HL-60/S4 (cell line): Measurements from ENCODE around the gene BDKRB1.

ENCODE experiments used
- in situ Hi-C: fragments of 300-500 bp; cut with MboI; formaldehyde crosslinking; loops from 2 replicates; pipeline ENCODE4 v1.14.3; 2022; ENCODE audit warnings: low sequenced_read_pairs

Gene BDKRB1

DNA sequence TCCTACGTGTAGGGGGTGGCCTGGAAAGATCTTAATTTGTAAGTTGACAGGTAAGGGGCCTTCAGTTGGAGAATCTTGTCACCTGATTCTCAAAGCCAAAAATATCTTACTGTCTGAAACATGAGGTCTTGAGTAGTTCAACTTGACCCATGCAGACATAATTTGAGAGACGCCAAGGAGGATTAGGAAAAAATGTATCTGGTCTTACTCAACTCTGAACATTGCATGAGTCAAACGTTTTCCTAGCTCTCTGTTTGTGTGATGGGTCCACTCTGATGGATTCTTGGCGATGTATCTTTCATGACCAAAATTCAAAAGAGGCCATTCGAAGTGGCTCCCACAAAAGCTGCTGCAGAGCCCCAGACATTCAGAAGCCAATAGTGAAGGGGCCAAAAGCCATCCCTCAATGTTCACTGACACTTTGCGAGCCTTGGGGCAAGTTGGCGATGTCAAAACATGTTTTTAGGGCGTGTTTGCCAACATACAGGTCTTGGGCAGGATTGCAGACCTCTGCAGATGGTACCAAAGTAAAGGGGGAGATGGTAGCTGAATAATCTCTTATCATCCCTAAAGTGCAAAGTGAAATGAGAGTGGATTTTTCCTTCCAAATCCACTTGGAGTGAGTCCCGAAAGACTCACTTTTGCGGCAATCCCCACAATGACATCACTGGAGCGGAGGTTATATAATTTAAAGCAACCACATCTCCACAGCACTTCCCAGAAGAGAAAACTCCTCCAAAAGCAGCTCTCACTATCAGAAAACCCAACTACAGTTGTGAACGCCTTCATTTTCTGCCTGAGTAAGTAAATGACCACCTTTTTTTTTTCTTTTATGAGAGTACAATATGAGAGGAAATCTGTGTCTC lies at the start of gene BDKRB1:
Gene BDKRB1 (plus strand): TSS at position 710 of the 866 bp plus-strand sequence. CDS start 7,473 bp downstream, outside the sequence.
- in situ Hi-C loops, result no loop called here

DNA sequence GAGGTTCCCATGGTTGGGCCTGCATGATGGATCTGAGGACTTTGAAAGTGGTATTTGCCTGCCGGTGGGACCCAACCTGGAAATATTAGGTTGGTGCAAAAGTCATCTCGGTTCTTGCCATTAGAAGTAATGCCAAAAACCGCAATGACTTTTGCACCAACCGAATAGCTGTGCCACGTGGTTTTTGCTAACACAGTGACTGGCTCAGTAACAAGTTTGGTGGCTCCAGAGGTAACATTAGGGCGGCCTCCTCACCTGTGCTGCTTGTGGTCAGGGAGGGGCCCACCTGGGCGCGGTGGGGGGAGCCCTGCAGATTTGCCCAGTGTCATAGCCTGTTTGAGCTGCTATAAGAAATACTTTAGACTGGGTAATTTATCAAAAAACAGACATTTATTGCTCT lies 49.5 kb upstream of the BDKRB1 start:
- in situ Hi-C loops, result no loop called here

DNA sequence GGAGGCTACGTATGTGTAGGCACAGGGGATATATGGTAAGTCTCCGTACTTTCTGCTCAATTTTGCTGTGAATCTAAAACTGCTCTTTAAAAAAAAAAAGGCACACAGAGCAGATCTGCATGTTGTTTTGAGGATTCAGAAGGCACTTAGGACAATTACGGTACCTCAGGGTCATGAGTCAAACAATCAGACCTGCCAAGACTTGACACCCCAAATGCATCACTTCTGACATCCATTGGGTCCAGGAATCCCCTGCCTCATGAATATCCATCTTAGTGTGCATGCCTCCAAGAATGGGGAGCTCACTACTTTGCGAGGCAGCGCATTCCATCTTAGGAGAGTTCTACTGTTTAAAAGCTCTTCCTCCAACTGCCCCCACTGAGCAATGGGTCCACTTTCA lies 48.3 kb upstream of the BDKRB1 start:
- in situ Hi-C loops, result no loop called here

DNA sequence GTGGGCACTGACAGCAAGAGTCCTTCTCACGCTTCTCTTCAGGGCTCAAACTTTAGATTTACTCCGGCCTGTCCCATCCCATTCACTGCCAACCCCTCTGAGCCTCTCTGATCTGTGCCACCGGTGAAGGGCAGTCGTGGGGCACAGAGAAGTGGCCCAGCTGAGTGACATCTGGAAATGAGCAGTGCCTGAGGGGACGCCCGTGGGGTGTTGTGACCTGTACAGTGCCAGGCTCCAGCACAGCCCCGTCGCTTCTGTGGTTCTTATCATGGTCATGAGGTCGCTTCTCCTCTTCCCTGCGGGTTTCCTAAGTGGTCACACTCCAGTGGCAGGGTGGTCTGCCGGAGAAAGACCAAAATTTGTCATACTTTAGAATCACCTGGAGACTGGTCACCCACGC lies 47.3 kb upstream of the BDKRB1 start:
- in situ Hi-C loops, result no loop called here

DNA sequence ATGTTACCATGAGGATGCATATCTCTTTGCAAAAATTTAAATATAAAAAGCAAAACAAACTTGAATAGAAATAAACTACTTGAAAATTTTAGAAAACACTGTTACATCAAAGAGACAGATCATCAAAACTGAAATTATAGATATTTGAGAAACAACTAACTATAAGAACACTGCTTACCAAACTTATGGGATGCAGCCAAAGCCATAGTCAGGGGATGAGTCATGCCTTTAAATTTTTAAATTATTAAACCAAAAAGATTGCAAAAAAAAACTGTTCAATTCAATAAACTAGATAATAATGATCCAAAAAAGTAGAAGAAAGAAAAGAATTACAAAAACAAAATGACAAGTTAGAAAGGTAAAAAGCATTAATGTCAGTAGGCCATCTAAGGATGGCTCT lies 43.9 kb upstream of the BDKRB1 start:
- in situ Hi-C loops, result no loop called here

DNA sequence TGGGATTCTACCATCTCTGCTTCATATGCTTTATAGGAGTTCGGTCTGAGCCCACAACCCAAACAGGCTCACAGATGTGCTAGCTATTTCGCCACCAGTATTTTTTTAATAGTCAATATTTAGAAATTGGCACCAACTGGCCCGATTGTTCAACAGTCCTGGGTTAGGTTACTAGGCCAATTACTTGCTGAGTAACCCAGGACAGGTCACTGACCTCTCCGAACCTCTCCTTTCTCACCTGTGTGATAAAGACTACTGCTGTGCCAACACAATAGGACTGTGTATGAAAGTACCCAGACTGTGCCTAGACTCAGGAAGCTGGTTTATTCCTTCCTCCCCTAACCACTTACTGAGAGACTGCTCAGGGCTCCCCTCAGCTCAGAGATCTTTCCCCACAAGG lies 43.1 kb upstream of the BDKRB1 start:
- in situ Hi-C loops, result no loop called here

DNA sequence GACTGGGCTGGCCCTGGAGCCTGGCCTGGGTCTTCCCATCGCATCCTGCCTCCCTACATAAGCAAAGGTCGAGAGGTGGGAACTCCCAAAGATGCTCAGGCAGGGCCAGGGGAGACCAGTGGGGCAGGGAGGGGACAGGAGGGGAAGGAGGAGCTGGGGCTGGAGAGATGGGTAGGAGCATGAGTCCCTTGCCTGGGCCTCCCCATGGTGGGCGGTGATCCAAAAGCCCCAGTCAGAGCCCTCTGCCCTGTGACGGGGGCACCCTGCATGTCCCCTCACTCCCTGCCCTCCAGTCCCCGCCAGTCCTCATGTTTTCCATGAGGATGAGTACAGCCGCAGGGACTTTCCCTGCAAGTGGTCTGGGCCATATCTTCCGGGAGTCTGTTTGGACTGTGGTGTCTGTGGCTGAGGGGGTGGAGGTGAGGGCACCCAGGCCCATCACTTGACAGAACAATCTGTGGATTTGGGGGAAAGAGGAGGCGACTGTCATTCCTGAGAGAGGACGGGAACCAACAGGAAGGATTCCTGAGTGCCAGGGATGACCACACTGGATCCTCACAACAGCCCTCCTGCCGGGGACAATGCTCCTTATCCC lies 42.0 kb upstream of the BDKRB1 start:
- in situ Hi-C loops, result no loop called here

DNA sequence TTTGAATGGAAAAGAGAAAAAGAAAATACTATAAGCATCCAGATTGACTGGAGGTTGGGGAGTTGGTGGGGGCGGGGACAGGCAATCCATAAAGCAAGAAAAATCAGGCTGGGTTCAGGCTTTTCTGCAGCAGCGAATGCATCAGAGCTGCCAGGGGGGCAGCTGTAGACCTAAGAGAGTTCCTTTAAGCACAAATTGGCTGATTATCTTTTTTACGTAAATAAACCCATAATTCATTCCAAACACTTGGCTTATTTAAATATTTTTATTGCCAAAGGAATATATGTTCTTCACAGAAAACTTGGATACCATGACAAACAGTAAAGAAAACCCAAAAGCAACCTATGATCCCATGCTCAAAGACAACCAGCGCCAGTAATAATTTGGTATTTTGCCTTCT lies 41.2 kb upstream of the BDKRB1 start:
- in situ Hi-C loops, result no loop called here

DNA sequence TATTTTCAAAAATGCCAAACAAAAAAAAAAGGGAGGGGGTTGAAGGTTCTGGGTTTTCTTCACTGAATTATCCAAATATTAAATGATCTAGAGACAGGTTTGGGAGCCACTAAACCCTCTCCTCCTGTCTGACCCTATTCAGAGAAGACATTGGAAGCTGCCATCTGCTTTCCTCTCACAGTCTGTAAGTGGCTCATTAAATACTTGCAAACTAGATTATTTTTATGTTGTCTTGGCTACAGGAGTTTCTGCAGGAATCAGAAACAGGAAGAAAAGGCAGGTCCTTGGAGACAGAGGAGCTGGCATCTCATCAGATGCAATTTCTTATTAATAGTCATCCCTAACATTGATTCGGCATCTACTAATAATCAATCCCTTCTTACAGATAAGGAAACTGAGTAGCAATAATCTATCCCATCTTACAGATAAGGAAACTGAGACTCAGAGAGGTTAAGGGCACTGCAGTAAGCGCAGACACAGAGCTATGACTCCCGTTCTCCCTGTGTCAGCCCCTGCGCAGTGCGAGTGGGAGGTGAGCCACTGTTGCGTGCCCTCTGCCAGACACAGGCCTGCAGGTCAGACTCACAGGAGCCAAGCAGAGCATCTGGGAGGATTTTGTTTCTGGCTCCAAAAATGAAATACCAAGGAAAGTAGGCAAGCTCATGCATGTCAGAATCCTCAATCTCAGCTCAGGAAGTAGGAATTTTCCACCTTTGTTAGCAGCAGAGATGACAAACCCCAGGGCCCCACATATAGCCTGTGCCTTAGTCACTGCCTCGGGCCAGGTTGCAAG lies 40.4 kb upstream of the BDKRB1 start:
- in situ Hi-C loops, result no loop called here

DNA sequence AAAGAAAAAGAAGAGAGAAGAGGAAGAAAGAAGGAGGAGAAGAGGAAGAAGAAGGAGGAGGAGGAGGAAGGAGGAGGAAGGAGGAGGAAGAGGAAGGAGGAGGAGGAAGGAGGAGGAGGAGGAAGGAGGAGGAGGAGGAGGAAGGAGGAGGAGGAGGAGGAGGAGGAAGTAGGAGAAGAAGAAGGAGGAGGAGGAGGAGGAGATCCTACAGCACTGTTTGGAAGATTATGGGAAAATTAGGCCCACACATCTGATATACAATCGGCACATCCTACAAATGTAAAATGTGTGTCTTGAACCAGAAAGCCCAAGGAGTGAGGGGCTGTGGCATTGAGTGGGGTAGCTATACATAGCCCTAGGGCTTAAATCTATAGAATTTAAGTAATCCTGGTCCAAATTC lies 39.4 kb upstream of the BDKRB1 start:
- in situ Hi-C loops, result no loop called here

DNA sequence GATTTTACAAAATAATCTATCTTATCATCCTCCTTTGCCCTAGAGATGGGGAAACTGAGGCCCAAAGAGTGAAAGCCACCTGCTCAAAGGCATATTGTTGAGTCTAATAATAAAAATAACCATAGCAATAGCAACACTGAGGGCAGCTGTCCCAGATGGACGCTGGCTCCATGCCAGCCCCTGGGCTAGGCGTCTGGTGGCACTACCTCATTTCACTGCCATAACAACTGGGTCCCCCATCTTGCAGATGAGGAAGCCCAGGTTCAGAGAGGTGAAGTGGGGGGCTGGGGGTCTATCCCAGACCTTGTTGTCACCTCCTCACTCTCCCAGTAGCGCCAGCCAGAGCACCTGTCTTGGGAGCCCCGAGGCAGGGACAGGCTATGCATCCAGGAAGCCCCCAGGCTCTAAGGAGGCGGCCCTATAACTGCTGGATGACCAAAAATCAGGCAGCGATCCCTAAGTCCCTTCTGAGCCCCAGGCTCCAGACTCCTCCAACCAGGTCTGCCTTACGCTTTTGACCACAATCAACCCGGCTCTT lies 38.6 kb upstream of the BDKRB1 start:
- in situ Hi-C loops, result no loop called here

DNA sequence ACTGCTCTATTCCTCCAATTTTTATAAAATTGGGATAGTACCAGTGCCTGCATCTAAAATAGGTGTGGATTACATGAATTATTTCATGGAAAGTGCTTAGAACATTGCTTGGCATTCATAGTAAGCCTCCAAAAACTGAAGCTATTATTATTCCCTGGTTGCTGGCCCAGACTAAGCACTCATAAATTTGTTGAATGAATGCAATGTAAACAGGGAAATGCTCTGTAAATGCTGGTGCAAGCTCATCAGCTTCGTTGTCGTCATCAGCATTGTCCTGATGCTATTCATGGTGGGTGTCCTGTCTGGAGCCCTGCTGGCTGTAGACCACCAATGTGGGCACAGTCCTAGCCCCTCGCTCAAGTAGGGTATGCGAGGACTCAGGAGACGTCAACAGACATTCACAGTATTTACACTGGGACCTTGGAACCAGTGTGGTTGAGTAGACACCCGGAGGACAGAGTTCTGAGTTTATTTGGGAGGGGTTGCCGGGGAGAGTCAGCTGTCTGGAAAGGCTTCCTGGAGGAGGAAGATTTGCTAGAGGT lies 34.8 kb upstream of the BDKRB1 start:
- in situ Hi-C loops, result no loop called here

DNA sequence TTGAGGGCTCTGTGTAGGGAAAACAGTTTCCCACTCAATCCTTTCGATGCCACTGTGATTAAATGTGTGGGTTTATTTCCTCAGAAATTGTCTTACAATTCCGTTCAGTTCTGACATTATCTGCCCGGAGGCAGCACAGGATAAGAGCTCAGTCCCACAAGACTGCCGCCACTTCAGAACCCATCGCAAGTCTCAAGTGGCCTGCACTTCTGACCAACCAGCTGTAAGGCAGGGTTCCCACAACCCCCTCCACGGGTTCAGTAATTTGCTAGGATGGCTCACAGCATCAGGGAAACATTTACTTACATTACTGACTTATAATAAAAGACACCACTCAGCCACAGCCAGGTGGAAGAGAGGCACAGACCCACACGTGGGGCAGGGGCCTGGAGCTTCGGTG lies 34.2 kb upstream of the BDKRB1 start:
- in situ Hi-C loops, result no loop called here

DNA sequence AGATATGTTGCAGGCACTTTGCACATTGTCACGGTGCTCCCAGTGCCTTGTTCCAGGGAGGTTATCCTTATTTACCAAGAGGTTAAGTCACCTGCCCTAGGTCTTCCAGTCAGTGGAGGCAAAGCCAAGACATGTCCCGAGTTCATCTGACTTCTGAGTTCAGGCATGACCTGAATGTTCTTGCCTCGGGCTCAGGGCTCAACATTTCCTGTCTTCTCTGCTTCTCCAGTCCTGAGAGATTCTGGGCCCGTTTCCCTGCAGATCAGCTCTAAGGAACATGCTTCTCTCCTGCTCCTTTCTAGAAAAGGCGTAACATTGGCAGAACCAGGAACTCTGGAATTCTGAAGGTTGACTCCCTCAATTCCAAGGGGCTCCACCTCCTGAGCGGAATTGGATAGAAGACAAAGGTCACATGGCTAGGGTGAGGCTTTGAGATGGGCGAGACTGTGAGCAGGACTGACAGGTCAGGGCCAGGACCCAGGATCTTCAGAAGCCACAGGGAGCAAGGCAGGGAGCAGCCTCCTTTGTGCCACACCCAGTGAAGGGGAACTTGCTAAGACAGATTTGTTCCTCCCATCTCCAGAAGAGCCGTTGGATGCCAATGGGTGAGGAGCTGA lies 31.4 kb upstream of the BDKRB1 start:
- in situ Hi-C loops, result no loop called here

DNA sequence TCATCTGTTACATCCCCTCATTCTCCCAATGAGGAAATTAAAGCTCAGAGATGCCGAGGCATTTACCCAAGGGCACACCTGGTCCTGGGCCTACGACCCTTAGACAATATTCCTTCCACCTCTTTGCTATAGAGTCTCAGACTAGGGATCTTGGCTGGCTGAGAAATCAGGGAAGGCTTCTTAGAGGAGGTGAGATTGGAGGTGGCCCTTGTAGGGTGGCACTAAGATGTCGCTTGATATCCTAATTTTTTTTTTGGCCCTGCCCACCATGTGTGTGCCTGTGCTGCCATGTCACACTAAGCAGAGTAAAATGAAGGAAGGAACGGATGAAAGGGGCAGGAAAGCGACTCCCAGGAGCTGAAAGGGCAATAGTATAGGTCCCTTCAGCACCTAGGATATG lies 30.8 kb upstream of the BDKRB1 start:
- in situ Hi-C loops, result no loop called here

DNA sequence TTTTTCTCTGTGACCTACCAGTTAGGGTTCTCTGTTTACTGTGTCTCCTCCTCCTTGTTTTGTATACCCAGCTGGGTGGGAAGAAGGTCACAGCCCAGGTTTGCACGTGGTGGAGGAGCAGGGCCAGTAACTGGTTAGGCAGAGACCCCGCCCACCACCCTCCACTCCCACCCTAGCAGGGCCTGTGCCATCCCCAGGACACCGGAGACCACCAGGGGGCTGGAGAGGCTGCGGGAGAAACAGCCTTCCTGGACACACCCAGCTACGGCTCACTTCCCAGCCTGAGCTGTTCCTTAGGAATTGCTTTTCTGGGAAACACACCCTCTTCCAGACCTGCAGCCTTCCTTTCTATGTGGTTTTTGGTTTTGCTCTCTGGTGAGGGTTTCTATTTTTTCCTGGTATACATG lies 30.3 kb upstream of the BDKRB1 start:
- in situ Hi-C loops, result no loop called here

DNA sequence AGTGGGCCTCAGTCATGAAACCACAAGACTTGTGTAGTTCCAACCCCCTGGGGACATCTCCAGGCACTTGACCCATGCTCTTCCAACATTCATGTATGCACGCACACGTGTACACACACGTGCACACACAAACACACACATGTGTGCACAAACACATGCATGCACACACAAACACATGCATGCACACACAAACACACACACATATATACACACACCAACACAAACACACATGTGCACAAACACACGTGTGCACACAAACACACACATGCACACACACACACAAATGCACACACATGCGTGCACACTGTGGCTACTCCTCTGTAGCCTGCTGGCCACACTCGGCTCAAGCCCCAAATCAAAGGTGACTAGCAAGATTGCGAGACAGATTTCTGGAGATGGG lies 28.6 kb upstream of the BDKRB1 start:
- in situ Hi-C loops, result no loop called here

DNA sequence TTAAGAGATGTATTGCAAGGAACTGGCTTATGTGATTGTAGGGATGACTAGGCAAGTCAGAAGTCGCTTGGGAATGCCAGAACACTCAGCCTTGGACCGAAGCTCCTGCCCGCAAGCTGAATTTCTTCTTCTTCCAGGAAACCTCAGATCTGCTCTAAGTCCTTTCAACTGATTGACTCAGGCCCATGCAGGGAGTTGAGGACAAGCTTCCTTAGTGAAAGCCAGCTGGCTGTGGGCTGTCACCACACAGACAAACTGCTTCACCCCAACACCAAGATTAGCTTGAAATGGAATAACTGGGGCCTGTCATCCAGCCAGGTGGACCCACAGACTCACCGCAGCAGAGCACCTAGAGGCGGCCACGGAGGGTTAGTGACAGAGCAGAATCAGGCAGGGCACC lies 26.7 kb upstream of the BDKRB1 start:
- in situ Hi-C loops, result no loop called here

DNA sequence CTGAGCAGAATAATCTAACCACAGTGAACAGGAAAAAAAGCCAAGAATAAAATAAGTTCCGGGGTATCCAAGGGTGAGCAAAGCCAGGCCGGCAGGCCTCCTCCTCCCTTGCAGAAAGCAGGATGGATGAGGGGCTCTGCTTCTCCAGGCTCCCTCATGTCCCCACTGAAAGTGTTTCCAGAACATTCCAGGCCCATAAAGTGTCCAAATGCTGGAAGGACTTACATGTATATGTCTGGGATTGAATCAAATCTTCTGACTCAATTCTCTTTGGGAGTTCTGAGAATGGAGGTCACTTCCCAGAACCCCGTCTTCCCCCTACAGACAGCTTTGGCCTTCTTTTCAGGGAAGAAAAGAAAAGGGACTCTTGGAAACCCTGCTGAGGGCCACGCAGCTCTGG lies 25.0 kb upstream of the BDKRB1 start:
- in situ Hi-C loops, result no loop called here

DNA sequence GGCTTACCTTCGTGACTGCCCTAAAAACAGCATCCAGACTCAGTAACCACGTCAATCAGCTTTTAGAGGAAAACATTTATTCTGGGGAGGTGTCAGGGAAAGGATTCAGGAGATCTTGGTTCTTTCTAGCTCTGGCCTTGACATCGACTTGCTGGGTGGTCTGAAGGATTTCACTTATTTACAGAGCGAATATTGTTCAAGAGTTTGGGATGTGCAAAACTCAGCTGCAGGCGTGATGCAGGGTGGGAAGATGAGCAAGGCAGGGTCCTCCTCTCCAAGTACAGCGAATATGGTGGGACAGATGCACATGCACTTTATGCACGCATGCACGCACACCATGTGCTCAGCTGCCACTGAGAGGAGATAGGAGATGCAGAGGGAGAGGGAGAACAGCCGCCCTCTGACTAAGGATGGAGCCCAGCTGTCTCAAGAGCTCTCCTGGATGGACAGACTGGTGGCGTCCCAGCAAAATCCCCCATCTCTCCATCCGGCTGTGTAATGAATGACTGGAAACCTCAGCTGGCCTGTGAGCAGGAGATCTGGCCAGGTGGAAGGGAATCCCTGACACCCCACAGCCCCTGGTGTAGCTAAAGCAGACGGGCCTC lies 24.4 kb upstream of the BDKRB1 start:
- in situ Hi-C loops, result no loop called here
